Mammary epithelial cell (primary cell): ENCODE results near the gene SPINK8.

ENCODE experiments used
- EZH2 ChIP-seq: IDR thresholded peaks from 2 replicates; pipeline ENCODE4 v1.6.1; 2012; ENCODE audit warnings: low read length, inconsistent platforms, borderline replicate concordance
- TF ChIP-seq, protein P1 (sequence below), 2 donors: IDR thresholded peaks in 1 of 2; conservative IDR thresholded peaks in 1 of 2; 2 replicates each; pipeline ENCODE4 v1.5.1; 2011 to 2012; ENCODE audit warnings: inconsistent platforms in 2 of 2, low read length in 2 of 2, mild to moderate bottlenecking in 2 of 2, control low read depth in 1 of 2, low read depth in 1 of 2; ENCODE audit not compliant: insufficient read depth in 1 of 2; ENCODE audit errors: extremely low read depth in 1 of 2

DNA sequence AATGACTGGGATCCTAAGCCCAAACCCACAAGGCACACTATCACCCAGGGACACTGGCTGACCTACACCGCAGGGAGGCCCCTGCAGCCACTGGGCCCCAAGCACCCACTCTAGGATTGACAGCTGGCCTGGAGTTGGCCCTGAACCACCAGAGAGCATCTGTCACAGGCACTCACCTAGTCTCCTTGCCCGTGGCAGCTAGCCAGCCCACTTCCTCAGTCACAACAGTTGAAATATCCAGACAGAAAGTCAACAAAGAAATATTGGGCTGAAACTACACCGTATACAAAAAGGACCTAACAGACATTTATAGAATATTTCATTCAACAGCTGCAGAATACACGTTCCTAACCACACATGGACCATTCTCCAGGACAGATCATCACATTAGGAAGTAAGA is 5.2 kb upstream of the SPINK8 start:
- no peak for TF ChIP-seq EZH2
- TF ChIP-seq, protein P1, sequence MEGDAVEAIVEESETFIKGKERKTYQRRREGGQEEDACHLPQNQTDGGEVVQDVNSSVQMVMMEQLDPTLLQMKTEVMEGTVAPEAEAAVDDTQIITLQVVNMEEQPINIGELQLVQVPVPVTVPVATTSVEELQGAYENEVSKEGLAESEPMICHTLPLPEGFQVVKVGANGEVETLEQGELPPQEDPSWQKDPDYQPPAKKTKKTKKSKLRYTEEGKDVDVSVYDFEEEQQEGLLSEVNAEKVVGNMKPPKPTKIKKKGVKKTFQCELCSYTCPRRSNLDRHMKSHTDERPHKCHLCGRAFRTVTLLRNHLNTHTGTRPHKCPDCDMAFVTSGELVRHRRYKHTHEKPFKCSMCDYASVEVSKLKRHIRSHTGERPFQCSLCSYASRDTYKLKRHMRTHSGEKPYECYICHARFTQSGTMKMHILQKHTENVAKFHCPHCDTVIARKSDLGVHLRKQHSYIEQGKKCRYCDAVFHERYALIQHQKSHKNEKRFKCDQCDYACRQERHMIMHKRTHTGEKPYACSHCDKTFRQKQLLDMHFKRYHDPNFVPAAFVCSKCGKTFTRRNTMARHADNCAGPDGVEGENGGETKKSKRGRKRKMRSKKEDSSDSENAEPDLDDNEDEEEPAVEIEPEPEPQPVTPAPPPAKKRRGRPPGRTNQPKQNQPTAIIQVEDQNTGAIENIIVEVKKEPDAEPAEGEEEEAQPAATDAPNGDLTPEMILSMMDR (conservative IDR thresholded peaks at IDR 0.05 in 1 of 2, IDR thresholded peaks at IDR 0.05 in 1 of 2; ENCODE audit: extremely low read depth in 1 of 2, insufficient read depth in 1 of 2, low read depth in 1 of 2, low read length in 2 of 2), result no peak
